Stimulated activated CD8-positive, alpha-beta memory T cell treated with anti-CD3 and anti-CD28 coated beads, Interleukin-7, amount 100 ng/mL, for 4 hours (primary cell): ENCODE data around the gene HOXA3.

ENCODE experiments used
- DNase-seq, 2 donors: peaks; one replicate each; pipeline ENCODE4 v3.0.0-alpha.2; 2020; ENCODE audit warnings: low read depth in 2 of 2

HOXA3 gene

DNA sequence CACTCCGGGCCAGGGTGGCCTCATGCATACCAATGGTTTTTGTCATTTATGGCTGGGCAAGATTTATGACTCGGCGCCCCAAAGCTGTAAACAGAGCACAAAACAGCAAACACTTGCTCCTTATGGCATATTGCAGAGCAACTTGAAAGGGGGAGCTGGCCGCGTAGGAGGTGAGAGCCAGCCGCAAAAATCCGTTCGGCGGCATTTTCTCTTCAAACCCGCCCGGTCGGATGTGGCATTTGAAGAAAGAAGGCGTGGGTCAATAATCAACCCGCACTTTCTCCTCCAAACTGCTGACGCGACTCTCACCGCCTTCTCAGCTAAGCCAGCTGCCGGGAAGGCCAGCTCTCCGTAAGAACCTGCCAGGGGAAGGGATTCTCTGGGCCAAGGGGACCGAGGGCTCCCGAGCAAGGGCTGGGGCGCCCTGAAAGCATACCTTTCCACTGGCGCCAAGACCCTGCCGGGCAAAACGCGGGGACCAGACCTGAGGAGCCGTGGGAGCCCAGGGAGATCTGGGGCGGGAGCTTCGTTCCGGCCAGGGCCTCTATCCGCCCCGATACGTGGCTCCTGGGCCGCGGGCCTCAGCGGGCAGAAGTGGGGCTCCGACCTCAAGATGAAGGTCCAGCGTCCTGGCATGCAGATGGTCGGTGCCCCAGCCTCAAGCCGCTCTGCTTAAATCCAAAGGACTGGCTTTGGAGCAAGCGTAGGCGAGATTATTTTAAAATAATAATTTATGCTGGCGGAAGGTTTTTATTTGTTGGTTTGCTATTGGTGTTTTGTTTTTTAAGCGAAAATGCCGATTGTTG, 37.0 kb downstream of the HOXA3 start:
- DNase-seq = no peak

DNA sequence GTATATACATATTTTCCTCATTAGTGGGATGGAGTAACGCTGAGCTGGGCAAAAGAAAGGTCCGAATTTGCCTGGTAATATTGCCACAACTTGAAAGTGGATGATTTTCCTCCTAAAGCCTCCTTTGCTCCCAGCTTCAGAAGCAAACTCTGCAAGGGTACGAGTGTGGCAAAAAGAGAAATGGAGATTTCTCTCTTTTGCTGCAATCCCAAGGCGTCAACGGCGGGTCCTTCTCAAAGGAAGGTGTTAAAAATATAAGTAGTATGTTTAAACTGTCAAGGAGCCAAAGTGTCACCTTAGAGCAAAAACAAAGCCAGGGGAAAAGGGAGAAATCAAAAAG, 37.5 kb downstream of the HOXA3 start:
- no peak for DNase-seq

DNA sequence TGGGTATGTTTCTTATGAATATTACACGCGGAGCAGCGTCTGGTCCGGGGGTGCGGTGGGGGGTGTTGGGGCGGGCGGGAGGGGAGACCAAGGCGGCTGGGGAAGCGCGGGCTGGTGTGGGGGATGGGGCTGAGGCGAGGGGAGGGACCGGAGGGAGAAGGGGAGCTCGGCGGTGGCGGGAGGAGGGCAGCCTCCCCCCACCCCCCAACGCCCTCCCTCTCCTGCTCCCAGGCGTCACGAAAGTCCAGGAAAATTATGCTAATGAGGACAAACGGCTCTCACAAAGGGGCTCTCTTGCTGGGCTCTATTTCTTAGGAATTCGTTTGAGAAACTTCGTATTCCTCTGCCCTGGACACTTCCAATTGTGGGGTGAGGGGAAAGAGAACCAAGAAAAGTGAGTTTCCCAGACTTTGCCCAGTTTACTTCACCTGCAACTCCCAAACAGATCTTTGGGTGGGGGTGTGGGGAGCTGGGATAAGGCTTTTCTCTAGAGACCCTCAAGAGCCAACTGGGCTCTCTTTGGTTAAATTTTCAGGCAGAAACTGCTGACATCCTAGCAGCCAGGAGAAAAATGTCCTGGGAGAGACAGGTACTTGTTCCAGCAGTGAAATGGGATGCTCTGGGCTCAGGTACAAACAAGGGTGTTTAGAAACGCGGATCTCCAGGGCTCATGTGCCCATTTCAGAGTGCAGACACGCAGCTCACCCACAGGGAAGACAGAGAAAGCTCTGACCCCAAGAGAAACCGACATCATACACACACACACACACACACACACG, 38.2 kb downstream of the HOXA3 start:
- DNase-seq = no peak

DNA sequence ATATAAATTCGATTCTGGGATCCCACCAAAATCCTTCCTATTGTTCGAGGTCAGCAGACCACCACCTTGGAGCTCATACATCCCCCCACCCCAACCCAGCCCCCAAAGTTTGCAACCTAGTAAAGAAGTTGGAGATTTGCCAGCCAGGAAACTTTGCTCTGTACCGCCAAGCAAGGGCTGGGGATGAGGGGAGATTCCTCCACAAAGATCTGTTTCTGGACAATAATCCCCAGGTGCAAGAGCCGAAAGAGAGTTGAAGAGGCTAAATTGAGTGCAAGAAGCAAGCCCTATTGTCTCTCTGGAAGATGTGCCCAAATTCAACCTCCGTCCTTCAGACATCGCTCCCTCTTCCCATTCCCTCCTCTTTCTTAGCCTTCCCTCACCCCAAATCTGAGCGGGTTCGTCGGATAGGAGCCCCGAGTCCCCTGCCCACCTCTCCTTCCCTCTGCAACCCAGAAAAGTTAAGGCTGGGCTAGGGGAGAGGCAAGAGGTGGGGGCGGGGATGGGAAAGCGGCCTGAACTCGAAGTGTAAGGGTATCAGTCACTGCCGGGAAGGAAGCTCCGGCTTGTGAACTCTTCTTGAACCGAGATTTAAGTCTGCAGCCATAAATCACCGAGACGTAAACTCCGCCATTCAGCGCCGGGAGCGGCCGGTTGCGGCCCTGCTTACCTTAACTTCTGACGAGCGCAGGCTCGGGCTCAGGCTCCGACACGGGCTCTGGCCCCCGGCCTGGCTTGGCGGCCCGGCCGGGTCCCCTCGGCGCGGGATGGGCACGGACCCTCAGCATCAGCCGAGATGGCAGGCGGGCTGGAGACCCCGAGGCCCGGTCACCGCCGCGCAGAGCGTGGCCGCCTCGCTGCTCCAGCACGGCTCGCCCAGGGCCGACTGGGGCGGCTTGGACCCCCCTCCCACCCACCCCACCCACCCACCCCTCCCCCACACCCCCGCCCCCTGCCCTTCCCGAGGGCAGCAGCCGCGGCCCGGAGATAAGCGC, 39.1 kb downstream of the HOXA3 start:
- no peak for DNase-seq

DNA sequence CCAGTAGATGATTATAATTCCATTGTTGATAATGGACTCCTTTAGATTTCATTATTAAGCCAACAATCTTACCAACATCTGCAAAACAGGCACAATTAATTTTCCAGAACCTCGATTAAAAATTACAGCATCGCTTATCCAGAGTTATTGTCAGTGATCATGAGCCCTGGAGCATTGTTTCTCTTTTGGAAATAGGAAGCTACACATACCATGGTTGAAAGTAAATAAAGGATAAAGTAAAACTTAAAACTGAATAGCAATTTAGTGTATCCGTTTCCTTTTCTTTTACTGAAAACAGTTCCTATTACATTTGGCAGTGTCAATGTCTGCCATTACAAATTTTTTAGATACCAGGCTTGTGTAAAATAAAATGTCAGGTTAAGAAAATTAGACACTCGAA, 40.0 kb downstream of the HOXA3 start:
- DNase-seq = no peak

DNA sequence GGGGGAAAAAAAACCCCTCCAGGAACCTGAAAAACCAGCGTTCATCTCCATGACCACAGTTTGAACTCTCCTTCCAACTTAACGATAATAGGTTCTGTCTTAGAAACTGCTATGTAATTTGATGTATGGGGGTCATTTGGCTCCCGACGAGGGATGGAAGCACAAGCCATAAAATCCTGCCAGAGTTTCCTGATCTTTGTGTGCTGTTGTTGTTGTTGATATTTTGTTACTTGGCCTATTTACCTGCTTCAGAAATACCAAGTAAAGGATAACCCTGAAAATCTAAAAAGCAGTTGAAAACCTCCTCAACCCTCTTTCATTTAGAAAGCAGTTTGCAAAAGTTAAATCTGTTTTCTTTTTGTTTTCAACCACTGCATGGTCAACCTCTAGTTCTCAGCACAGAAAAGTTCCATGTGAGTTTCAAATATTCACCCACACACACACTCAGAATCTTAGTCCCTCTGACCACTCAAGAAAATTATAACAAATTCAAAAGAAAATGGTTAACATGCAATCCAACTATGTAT, 40.6 kb downstream of the HOXA3 start:
- DNase-seq = no peak

DNA sequence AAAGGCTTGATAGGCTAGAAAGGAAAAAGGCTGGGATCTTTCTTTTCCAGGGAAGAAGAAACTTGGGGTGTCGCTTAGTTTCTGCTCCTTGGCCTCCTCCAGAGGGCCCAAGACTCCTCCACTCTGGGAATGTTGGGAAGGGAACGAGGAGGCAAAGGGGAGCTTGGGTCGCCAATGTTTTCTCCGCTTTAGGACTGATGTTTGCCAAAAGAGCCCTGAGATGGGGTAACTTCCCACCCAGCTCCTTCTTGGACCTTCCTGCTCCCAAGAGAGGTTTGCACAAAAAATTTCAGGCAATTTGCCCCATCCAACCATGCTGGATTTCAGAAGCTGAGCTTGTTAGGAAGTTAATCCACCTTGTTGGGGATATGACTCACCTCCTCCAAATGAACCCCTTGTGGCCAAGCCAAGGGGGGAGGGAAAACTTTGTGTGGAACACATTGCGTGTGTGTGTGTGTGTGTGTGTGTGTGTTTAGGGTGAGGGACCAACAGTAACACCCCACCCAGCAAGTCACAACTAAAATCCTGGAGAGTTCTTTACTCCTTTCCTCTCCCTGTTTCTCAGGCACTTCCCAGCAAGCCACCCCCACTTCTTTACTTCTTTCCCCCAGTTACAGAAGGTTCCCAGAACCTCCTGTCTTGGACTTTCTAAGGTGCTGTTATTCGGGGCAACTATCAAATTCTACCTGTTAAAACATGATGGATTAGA, 41.2 kb downstream of the HOXA3 start:
- DNase-seq = no peak

DNA sequence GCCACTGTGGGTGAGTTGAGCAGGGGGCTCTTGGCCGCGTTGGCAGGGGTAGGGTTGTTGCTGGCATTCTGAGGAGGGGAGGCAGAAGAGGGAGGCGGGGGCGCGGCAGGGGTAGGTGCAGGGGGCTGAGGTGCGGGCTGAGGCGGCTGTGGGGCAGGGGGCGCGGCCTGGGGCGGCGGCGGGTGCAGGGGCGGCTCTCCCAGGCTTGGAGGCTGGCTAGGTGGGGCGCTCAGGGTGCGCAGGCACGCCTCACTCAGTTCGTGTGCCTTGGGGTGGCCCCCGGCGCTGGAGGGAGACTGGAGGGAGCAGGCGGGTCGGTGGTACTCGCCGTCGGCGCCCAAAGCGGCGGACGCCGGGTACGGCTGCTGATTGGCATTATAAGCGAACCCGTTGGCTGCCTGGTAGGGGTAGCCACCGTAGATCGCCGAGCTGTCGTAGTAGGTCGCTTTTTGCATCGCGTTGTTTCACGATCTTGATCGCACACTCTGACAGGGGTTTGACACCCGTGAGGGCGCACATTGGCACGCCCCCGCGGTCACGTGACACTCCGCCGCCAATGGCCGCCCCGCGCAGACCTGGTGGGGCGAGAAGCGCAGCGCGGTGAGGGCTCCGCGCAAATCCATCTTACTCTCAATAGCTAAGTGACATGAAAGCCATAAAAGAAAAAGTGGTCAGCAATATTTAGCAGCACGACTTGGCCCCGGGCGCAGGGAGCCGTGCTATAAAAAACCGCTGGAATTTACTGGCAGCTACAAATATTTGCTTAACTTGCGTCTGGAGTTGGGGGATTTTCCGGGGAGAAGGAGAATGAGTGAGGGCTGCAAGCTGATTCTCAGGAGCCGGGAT, 42.0 kb downstream of the HOXA3 start:
- DNase-seq = no peak

DNA sequence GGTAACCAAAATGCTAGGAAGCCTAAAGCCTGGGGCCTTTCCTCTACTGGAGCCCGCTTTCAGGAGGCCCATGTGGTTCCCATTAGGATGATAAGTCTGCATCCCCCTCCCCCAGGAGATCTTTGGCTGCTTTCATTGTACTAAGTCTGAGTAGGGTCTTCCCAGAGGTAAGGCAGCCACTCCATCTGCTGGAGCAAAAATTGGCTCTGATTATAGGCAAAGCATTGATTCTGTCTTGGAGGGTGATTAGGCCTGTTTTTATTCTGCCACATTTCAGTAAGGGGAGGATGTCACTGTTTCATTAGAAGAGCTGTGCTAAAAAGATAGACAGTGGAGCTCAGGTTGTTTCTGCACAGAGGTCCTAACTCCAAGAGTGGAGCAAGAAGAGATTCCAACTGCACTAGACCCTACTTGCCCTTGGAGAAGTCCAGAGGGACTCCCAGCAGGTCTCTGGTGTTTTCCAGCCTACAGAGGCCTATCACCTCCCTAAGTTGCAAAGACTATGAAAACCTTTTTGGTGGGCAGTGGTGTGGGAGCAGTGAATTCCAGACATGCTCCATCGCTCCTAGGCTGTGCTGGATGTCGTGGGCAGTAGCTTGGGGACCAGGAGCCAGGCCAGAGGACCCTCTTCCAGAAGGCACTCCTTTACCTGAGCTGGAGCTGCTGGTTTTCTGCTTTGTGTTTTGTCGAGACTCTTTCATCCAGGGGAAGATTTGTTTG, 42.8 kb downstream of the HOXA3 start:
- no peak for DNase-seq

DNA sequence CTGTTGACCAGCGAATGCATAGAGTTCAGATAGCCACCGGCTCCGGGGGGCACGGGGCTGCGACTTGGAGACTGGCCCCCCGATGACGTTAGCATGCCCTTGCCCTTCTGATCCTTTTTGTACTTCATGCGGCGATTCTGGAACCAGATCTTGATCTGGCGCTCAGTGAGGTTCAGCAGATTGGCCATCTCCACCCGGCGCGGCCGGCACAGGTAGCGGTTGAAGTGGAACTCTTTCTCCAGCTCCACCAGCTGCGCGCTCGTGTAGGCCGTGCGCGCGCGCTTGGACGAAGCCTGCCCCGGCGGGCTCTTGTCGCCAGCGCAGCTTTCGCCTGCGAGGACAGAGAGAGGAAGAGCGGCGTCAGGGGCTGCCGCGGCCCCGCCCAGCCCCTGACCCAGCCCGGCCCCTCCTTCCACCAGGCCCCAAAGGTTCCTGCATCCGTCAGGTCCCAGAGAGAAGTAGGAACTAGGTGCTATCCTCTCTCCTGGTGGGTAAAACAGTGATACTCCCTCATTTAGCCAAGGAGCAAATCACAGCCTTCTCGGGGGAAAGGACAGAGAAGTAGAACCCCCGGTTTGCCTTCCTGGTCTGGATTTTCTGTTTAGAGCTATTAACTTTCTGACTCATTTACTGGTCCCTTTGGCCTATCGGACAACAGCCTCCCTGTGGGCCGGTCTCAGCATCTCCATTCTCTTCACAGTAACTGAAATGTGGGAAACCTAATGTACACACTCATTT, 43.8 kb downstream of the HOXA3 start:
- DNase-seq = no peak

DNA sequence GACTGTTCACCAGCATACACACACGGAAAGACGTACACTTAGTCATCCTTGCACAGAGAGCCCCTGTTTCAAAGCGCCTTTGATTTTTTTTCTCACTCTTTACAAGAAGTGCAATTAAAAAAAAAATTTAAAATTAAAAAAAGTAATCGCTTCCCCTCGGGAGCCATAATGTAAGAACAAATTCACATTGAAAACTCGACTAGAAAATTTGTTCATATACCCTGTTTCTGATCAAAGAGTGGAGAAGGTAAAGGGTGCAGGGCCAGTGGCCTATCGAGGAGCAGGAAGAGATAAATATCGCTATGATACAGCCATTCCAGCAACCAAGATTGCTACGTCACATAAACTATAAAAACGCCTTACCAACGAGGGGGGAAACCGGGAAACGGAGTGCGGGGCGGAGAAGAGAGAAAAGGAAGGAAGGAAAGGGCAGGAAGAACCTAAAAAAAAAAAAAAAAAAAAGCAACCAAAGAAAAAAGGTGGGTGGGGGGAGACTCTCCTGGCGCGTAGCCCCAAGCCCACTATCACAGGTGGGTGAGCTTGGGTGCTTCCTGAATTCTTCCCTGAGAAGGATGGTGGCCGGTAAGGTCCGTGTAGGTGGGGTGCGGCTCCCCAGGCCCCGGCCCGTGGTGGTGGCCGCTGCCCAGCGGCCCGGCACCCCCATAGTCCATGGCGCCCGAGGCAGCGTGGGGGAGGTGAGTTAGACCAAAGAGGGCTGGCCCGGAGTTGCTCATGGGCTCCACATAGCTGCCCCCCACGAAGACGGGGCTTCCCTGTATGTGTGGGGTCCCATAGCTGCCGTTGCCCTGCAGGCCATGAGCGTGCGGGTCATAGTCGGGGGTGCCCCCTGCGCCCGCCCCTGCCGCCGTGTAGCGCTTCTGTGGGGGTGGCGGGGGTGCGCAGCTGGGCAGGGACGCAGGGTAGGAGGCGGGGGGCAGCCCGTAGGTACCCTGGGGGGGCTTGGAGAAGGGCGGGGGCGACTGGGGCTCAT, 44.7 kb downstream of the HOXA3 start:
- DNase-seq = no peak

DNA sequence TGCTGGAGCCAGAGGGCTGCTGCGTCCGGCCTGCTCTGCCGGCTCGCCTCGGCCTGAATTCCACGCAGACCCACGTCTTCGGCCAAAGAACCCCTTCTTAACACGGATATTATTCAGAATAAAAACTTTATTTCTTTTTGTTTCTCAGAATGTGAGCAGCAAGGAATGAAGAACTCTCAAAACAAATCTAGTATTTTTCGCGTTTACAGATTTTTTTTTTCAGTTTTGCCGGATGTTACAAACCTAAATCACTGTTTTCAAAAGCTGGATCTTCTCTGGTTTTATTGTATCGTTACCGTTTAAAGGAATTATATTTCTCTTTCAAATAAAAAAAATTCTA, 45.5 kb downstream of the HOXA3 start:
- no peak for DNase-seq

DNA sequence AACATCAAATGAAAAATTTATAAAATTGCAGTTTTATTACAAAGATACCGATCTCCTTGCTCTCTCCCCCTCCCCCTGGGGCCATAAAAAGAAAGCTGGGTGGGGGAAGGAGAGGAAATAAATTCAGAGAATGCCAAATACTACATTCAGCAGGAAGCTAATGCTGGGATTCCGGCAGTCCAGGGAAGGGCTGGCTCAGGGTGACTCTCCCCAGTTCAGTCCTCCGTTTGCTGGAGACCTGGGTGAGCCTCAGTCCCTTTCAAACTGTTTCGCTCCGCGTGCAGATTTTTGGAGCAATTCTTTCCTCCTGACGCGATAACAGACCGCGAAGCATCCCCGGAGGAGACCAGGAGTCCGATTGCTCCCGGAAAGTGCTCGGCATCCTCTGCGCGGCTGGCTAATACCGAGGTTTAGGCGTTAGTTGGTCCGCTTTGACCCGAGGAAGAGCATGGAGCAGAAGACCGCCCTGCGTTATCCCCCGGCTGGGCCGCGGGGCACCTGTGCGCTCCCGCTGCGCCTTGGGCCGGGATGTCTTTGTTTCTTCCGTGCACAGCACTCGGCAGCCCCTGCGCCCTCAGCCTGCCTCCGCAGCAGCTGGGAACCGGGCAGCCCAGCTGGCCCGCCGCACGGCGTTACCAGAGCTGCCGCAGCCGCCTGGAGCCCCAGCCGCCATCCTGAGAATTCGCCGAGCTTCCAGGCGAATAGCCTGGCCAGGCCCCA, 46.0 kb downstream of the HOXA3 start:
- no peak for DNase-seq

DNA sequence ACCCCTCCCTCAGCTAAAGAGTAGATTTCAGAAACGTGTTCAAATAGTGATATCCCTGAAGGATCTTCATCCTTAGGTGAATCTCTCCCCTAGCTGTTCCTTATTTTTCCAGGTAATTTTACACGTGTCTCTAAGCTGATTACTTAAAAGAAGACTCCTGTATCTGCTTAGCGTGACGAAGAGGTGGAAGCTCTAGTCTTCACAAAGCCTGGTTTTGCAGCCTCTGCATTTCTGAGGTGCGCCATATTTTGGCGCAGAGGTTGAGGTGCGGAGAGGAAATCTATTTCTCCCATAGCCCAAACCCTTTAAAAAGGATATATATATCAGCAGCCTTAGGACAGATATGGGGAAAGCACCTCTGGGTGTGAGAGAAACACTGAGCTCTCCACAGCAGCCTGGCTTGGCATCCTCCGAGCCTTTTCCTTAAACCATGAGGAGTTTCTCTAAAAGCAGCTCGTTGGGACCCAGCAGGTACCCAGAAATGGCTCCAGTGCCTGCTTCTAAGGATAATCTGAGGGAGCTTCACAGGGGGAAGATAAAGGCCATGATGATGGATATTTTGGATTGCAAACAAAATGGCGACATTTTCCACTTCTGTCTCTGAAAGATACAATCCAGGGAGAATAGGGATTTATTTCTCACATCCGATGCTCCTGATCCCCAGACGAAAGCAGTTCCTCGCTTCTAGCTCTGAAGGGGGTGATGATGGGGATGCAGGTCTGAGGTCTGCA, 46.9 kb downstream of the HOXA3 start:
- no peak for DNase-seq

DNA sequence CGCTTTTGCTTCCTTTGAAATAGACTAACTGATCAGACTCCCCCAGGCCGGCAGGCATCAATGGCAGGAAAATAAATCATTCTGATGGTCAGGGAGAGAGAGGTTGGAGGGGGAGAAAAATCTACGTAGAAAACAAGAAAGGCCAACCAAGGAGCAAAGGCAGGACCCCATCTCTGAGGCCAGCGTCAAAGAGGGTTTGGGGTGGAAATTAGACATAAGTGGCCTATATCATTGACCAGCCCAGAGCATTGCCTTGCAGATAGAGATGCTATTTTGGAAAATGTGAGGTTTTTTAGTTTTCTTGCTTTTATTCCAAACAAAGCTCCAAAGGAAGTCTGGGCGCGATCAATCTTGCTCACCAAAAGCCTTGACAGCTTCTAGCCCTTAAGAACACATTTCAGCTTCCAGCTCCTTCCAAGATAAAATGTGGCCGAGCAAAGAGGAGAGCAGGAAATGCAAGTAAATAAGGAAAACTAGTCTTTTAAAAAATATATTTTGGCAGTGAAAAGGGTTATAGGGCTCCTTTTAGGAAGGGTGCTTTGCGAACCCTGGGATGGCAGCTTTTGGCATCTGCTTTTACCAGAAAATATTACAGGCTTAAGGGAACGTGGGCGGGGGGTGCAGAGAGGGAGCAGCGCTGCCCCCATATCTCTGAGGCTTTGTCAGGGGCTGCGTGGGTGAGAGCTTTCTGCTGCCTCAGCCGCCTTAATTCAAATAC, 47.9 kb downstream of the HOXA3 start:
- DNase-seq = no peak
